K562 (cell line): ENCODE measurements around the gene SDR39U1. TPM values are rescaled to one million over a fixed set of nuclear protein-coding genes. Genes with fewer than 3 reads are reported as not detected.

Source experiments
- CBFB ChIP-seq: sonication (generic); formaldehyde crosslinking; IDR thresholded peaks from 2 replicates; pipeline ENCODE4 v1.4.0; 2020; ENCODE audit warnings: mild to moderate bottlenecking, missing genetic modification reagents
- CEBPB ChIP-seq: fragments of 450-650 bp; IDR thresholded peaks from 2 replicates; pipeline ENCODE4 v1.6.1; 2016; ENCODE audit warnings: missing genetic modification characterization, missing compliant biosample characterization
- CEBPG ChIP-seq, 3 experiments: fragments of 200-800 bp in 1 of 3; sonication (Bioruptor generic) in 1 of 3; sonication (generic) in 1 of 3; formaldehyde crosslinking in 1 of 3; IDR thresholded peaks in 2 of 3; conservative IDR thresholded peaks in 1 of 3; 2 replicates each; pipeline versions ENCODE4 v1.6.1 to v1.8.0; 2016 to 2022; ENCODE audit warnings: missing compliant biosample characterization in 2 of 3, missing genetic modification characterization in 2 of 3, mild to moderate bottlenecking in 1 of 3, missing genetic modification reagents in 1 of 3
- HMGN3 ChIP-seq: IDR thresholded peaks from 2 replicates; pipeline ENCODE4 v1.6.1; 2011; ENCODE audit warnings: borderline replicate concordance, low read depth, mild to moderate bottlenecking, mixed read lengths, low read length; ENCODE audit not compliant: insufficient read length; ENCODE audit errors: extremely low read depth
- JUNB ChIP-seq: fragments of 450-650 bp; formaldehyde crosslinking; conservative IDR thresholded peaks from 2 replicates; pipeline ENCODE4 v1.4.0; 2020; ENCODE audit warnings: mild to moderate bottlenecking
- MTF1 ChIP-seq: fragments of 250-450 bp; sonication (Bioruptor Pico); IDR thresholded peaks from 2 replicates; pipeline ENCODE4 v1.9.0; 2021; ENCODE audit warnings: moderate library complexity, mild to moderate bottlenecking, inconsistent platforms, borderline replicate concordance
- NCOA2 ChIP-seq, 2 experiments: fragments of 450-650 bp; IDR thresholded peaks; 2 replicates each; pipeline ENCODE4 v1.6.1; 2018; ENCODE audit warnings: mild to moderate bottlenecking in 2 of 2, moderate library complexity in 1 of 2; ENCODE audit not compliant: partially characterized antibody in 2 of 2
- SMC3 ChIP-seq: conservative IDR thresholded peaks from 2 replicates; pipeline ENCODE4 v1.6.1; 2011; ENCODE audit warnings: low read depth, low read length, improper control_type of control experiment; ENCODE audit not compliant: insufficient read depth
- SRSF1 ChIP-seq: fragments of 200-400 bp; formaldehyde crosslinking; IDR thresholded peaks from 2 replicates; pipeline ENCODE4 v1.6.1; 2017; ENCODE audit warnings: mild to moderate bottlenecking, low read depth, low read length, moderate library complexity
- TEAD1 ChIP-seq, 2 experiments: fragments of 450-650 bp in 1 of 2; sonication (generic) in 1 of 2; formaldehyde crosslinking; IDR thresholded peaks; 2 replicates each; pipeline versions ENCODE4 v1.4.0 to v1.8.0; 2020 to 2022; ENCODE audit warnings: mild to moderate bottlenecking in 2 of 2, missing genetic modification reagents in 1 of 2
- ZFPM2 ChIP-seq: fragments of 250-450 bp; sonication (Bioruptor Pico); IDR thresholded peaks from 2 replicates; pipeline ENCODE4 v1.5.1; 2022; ENCODE audit warnings: mild to moderate bottlenecking
- ZNF184 ChIP-seq: sonication (generic); formaldehyde crosslinking; IDR thresholded peaks from 2 replicates; pipeline ENCODE4 v1.5.0; 2020; ENCODE audit warnings: missing genetic modification reagents
- ZNF431 ChIP-seq: sonication (generic); formaldehyde crosslinking; IDR thresholded peaks from 2 replicates; pipeline ENCODE4 v1.8.0; 2022; ENCODE audit warnings: mild to moderate bottlenecking, missing genetic modification reagents
- ZNF57 ChIP-seq: fragments of 450-650 bp; formaldehyde crosslinking; IDR thresholded peaks from 2 replicates; pipeline ENCODE4 v1.4.0; 2020; ENCODE audit warnings: mild to moderate bottlenecking, moderate library complexity
- ZNF766 ChIP-seq: fragments of 200-800 bp; sonication (Bioruptor generic); conservative IDR thresholded peaks from 2 replicates; pipeline ENCODE4 v1.6.1; 2016; ENCODE audit warnings: missing genetic modification characterization, missing compliant biosample characterization
- polyA plus RNA-seq, 8 experiments: library from polyadenylated mRNA; depleted of rRNA in 4 of 8; stranded (reverse) in 5 of 8; unstranded in 3 of 8; fragments of >200 nt; fragmentation: Nextera tagmentation in 2 of 8; fragmentation: Illumina TruSeq in 1 of 8; extraction: Ambion mirVana in 2 of 8; extraction: Trizol in 1 of 8; gene quantifications; 2 replicates each; pipeline versions ENCODE4 v1.2.1 to v1.2.3, GENCODE V29; 2011 to 2014; ENCODE audit warnings: inconsistent platforms in 1 of 8, missing spikeins in 1 of 8
- total RNA-seq, 7 experiments: library from RNA; depleted of rRNA in 6 of 7; stranded (reverse); fragments of >200 nt in 6 of 7; fragmentation: Illumina TruSeq in 2 of 7; extraction: Trizol in 2 of 7; gene quantifications; 2 replicates each; pipeline versions ENCODE4 v1.2.1 to v1.2.3, GENCODE V29; 2011 to 2021; ENCODE audit warnings: low replicate concordance in 1 of 7
- TF ChIP-seq, protein P1 (sequence below): sonication (generic); formaldehyde crosslinking; IDR thresholded peaks from 2 replicates; pipeline ENCODE4 v1.8.0; 2023; ENCODE audit warnings: mild to moderate bottlenecking, missing genetic modification reagents
- TF ChIP-seq, protein P2 (sequence below): fragments of 450-650 bp; formaldehyde crosslinking; IDR thresholded peaks from 2 replicates; pipeline ENCODE4 v1.4.0; 2022; ENCODE audit warnings: mild to moderate bottlenecking, moderate library complexity
- TF ChIP-seq, protein P3 (sequence below): fragments of 450-650 bp; formaldehyde crosslinking; conservative IDR thresholded peaks from 2 replicates; pipeline ENCODE4 v1.4.0; 2022; ENCODE audit warnings: mild to moderate bottlenecking, missing genetic modification characterization
- TF ChIP-seq, protein P4 (sequence below): fragments of 450-650 bp; formaldehyde crosslinking; IDR thresholded peaks from 2 replicates; pipeline ENCODE4 v1.4.0; 2020; ENCODE audit warnings: mild to moderate bottlenecking, moderate library complexity

SDR39U1 gene
- total and polyA plus RNA-seq, 9 of the 15 experiments (the other 6 are each of a cell fraction or from before 2014, with no cell fraction given) = 10.4 to 56.1 (median 19.8) TPM

DNA sequence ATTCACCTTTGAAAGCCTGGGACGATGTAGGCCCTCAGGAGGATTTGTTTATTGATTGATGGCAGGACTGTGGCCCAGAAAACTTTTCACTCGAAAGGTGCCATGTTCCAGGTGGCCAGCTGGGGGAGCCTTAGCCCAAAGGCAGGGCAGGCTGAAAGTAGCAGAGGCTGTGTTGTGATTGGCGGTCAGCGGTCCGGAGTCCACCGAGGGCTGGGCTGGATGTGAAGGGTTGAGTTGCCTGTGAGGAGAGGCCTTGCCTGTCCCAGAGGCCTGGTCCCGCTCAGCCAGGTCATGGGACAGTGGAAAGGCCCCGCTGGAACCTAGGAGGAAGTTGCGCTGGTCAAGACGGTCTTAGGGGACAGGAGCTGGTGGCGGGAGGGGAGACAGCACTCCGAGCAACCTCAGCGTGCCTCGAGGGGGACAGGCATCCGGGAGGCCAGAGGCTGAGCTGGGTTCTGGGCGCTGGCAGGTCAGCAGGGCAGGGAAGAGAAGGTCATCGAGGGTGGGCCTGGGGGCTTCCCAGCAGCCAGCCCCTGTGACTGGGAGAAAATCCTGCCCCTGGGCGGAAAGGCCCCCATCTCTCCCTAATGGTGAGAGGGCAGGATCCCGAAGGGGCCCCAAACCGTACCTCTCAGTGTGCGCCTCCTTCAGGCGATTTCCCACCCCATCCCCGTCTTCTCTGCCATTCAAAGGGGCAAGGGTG lies 39.2 kb upstream of the SDR39U1 start (continued):
- TF ChIP-seq ZNF57 (CRISPR knock-in tag) (no peak), NCOA2 (IDR thresholded peaks at IDR 0.05; ENCODE audit: partially characterized antibody in 2 of 2) (no peak), MTF1 (CRISPR knock-in tag) (no peak), CEBPB (tag) (no peak), ZNF184 (CRISPR knock-in tag) (no peak), SRSF1 (no peak), ZFPM2 (CRISPR knock-in tag) (no peak), ZNF431 (CRISPR knock-in tag) (no peak), CBFB (CRISPR knock-in tag) (no peak), ZNF766 (CRISPR knock-in tag) (no peak), JUNB (no peak), SMC3 (peak; percentile 55; the same call in 1 of the 2 replicates), TEAD1 (CRISPR knock-in tag; IDR thresholded peaks at IDR 0.05) (no peak), HMGN3 (no peak), CEBPG (CRISPR knock-in tag; IDR thresholded peaks at IDR 0.05) (no peak), CEBPG (tag; conservative IDR thresholded peaks at IDR 0.05 in 1 of 2, IDR thresholded peaks at IDR 0.05 in 1 of 2) (no peak)
- TF ChIP-seq, protein P1, sequence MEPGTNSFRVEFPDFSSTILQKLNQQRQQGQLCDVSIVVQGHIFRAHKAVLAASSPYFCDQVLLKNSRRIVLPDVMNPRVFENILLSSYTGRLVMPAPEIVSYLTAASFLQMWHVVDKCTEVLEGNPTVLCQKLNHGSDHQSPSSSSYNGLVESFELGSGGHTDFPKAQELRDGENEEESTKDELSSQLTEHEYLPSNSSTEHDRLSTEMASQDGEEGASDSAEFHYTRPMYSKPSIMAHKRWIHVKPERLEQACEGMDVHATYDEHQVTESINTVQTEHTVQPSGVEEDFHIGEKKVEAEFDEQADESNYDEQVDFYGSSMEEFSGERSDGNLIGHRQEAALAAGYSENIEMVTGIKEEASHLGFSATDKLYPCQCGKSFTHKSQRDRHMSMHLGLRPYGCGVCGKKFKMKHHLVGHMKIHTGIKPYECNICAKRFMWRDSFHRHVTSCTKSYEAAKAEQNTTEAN = no peak
- TF ChIP-seq, protein P2, sequence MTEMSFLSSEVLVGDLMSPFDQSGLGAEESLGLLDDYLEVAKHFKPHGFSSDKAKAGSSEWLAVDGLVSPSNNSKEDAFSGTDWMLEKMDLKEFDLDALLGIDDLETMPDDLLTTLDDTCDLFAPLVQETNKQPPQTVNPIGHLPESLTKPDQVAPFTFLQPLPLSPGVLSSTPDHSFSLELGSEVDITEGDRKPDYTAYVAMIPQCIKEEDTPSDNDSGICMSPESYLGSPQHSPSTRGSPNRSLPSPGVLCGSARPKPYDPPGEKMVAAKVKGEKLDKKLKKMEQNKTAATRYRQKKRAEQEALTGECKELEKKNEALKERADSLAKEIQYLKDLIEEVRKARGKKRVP = no peak
- TF ChIP-seq, protein P3, sequence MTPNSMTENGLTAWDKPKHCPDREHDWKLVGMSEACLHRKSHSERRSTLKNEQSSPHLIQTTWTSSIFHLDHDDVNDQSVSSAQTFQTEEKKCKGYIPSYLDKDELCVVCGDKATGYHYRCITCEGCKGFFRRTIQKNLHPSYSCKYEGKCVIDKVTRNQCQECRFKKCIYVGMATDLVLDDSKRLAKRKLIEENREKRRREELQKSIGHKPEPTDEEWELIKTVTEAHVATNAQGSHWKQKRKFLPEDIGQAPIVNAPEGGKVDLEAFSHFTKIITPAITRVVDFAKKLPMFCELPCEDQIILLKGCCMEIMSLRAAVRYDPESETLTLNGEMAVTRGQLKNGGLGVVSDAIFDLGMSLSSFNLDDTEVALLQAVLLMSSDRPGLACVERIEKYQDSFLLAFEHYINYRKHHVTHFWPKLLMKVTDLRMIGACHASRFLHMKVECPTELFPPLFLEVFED (CRISPR knock-in tag) = no peak
- TF ChIP-seq, protein P4, sequence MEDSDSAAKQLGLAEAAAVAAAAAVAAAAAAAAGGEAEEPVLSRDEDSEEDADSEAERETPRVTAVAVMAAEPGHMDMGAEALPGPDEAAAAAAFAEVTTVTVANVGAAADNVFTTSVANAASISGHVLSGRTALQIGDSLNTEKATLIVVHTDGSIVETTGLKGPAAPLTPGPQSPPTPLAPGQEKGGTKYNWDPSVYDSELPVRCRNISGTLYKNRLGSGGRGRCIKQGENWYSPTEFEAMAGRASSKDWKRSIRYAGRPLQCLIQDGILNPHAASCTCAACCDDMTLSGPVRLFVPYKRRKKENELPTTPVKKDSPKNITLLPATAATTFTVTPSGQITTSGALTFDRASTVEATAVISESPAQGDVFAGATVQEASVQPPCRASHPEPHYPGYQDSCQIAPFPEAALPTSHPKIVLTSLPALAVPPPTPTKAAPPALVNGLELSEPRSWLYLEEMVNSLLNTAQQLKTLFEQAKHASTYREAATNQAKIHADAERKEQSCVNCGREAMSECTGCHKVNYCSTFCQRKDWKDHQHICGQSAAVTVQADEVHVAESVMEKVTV = no peak
- TF ChIP-seq, all 486 proteins: peak for 11
